SK-N-SH treated with all-trans-retinoic acid at 6 μM for 48 hours (cell line): Measurements from ENCODE around the gene CHP1.
"Not testable (repeated sequence)": the region's sequence is repeated elsewhere in the genome, so short reads cannot be mapped to it uniquely, and the experiment has no call there.

ENCODE experiments used
- ATAC-seq: fragments of 200-7000 bp; cut with Tn5 transposase; 3 replicates; pipeline ENCODE4 v1.9.1; 2020; ENCODE audit warnings: mild to moderate bottlenecking, moderate library complexity
- ARNTL ChIP-seq: fragments of 450-650 bp; formaldehyde crosslinking; IDR thresholded peaks from 2 replicates; pipeline ENCODE4 v1.5.0; 2020; ENCODE audit warnings: low read depth, mild to moderate bottlenecking, moderate library complexity, borderline replicate concordance
- CSDC2 ChIP-seq: fragments of 250-450 bp; sonication (Bioruptor Pico); IDR thresholded peaks from 2 replicates; pipeline ENCODE4 v1.5.0; 2020; ENCODE audit warnings: mild to moderate bottlenecking, moderate library complexity
- CSRNP3 ChIP-seq: fragments of 250-450 bp; sonication (Bioruptor Pico); IDR thresholded peaks from 2 replicates; pipeline ENCODE4 v1.5.1; 2021; ENCODE audit warnings: mild to moderate bottlenecking, moderate library complexity
- ESRRG ChIP-seq: fragments of 250-450 bp; sonication (Bioruptor Pico); IDR thresholded peaks from 2 replicates; pipeline ENCODE4 v1.6.1; 2021; ENCODE audit warnings: mild to moderate bottlenecking
- GLIS3 ChIP-seq: fragments of 250-450 bp; sonication (Bioruptor Pico); IDR thresholded peaks from 2 replicates; pipeline ENCODE4 v1.5.0; 2020; ENCODE audit warnings: mild to moderate bottlenecking, moderate library complexity
- ISL1 ChIP-seq: fragments of 250-450 bp; sonication (Bioruptor Pico); IDR thresholded peaks from 2 replicates; pipeline ENCODE4 v2.1.2; 2022; ENCODE audit warnings: mild to moderate bottlenecking, moderate library complexity
- OSR1 ChIP-seq: fragments of 250-450 bp; sonication (Bioruptor Pico); IDR thresholded peaks from 2 replicates; pipeline ENCODE4 v1.8.0; 2022; ENCODE audit warnings: moderate library complexity, mild to moderate bottlenecking, inconsistent platforms
- POU6F1 ChIP-seq: fragments of 250-450 bp; sonication (Bioruptor Pico); IDR thresholded peaks from 2 replicates; pipeline ENCODE4 v1.8.0; 2021; ENCODE audit warnings: low read depth, mild to moderate bottlenecking, moderate library complexity, borderline replicate concordance
- PPARA ChIP-seq: fragments of 250-450 bp; sonication (Bioruptor Pico); IDR thresholded peaks from 2 replicates; pipeline ENCODE4 v1.5.0; 2020; ENCODE audit warnings: mild to moderate bottlenecking, borderline replicate concordance
- RARB ChIP-seq: fragments of 250-450 bp; sonication (Bioruptor Pico); IDR thresholded peaks from 2 replicates; pipeline ENCODE4 v1.8.0; 2021; ENCODE audit warnings: mild to moderate bottlenecking, moderate library complexity
- TCF4 ChIP-seq: fragments of 250-450 bp; sonication (Bioruptor Pico); IDR thresholded peaks from 2 replicates; pipeline ENCODE4 v1.8.0; 2021; ENCODE audit warnings: mild to moderate bottlenecking, moderate library complexity, borderline replicate concordance
- TOX ChIP-seq: fragments of 250-450 bp; sonication (Bioruptor Pico); IDR thresholded peaks from 2 replicates; pipeline ENCODE4 v1.8.0; 2021; ENCODE audit warnings: mild to moderate bottlenecking, moderate library complexity, borderline replicate concordance
- TSHZ2 ChIP-seq: fragments of 250-450 bp; sonication (Bioruptor Pico); IDR thresholded peaks from 2 replicates; pipeline ENCODE4 v1.5.0; 2020; ENCODE audit warnings: mild to moderate bottlenecking, moderate library complexity
- ZC3H10 ChIP-seq: fragments of 250-450 bp; sonication (Bioruptor Pico); IDR thresholded peaks from 2 replicates; pipeline ENCODE4 v1.5.1; 2021; ENCODE audit warnings: mild to moderate bottlenecking, moderate library complexity
- ZFP3 ChIP-seq: fragments of 250-450 bp; sonication (Bioruptor Pico); IDR thresholded peaks from 2 replicates; pipeline ENCODE4 v1.5.0; 2020; ENCODE audit warnings: mild to moderate bottlenecking, moderate library complexity
- ZNF565 ChIP-seq: fragments of 450-650 bp; formaldehyde crosslinking; conservative IDR thresholded peaks from 2 replicates; pipeline ENCODE4 v1.5.0; 2020; ENCODE audit warnings: low read depth, mild to moderate bottlenecking, moderate library complexity
- ZNF70 ChIP-seq: fragments of 450-650 bp; formaldehyde crosslinking; IDR thresholded peaks from 2 replicates; pipeline ENCODE4 v1.5.0; 2020; ENCODE audit warnings: mild to moderate bottlenecking, moderate library complexity

CHP1 gene

GRCh38 chr15:41292521-41292920, 61.5 kb downstream of the CHP1 start:
- TF ChIP-seq CSDC2 (CRISPR knock-in tag) (no peak), PPARA (CRISPR knock-in tag) (no peak), ZFP3 (CRISPR knock-in tag) (no peak), POU6F1 (no peak), CSRNP3 (CRISPR knock-in tag) (no peak), OSR1 (CRISPR knock-in tag) (no peak)
- ATAC-seq = no peak

GRCh38 chr15:41301139-41301538, 70.1 kb downstream of the CHP1 start:
- ATAC-seq = not testable (repeated sequence)

GRCh38 chr15:41301587-41301986, 70.5 kb downstream of the CHP1 start:
- no peak for ATAC-seq
- TF ChIP-seq PPARA (CRISPR knock-in tag) (no peak), ZNF565 (no peak), ZNF70 (CRISPR knock-in tag) (no peak), ZC3H10 (CRISPR knock-in tag) (no peak)

- ATAC-seq = no peak
Measured at GRCh38 chr15:41304149-41304770, 73.2 kb downstream of the CHP1 start.

More at GRCh38 chr15:41304149-41304770, 73.2 kb downstream of the CHP1 start:
- TF ChIP-seq TSHZ2 (CRISPR knock-in tag) (no peak), ESRRG (CRISPR knock-in tag) (no peak), POU6F1 (no peak), TCF4 (CRISPR knock-in tag) (no peak), GLIS3 (no peak), ZNF565 (no peak), TOX (CRISPR knock-in tag) (no peak), PPARA (CRISPR knock-in tag) (no peak), ZFP3 (CRISPR knock-in tag) (no peak), CSDC2 (CRISPR knock-in tag) (no peak), ARNTL (CRISPR knock-in tag) (no peak), ZNF70 (CRISPR knock-in tag) (no peak), ISL1 (CRISPR knock-in tag) (no peak), RARB (CRISPR knock-in tag) (no peak), ZC3H10 (CRISPR knock-in tag) (no peak), OSR1 (CRISPR knock-in tag) (no peak)
